ENCODE data around the gene NXNL2.

Gene NXNL2

GRCh38 chr9:88578121-88579049, 43.4 kb downstream of the NXNL2 start:
- no peak overlapping the region for H3K4me3 ChIP-seq (ENCODE audit: severe bottlenecking)
- H3K27me3 ChIP-seq (ENCODE audit: insufficient read depth, poor library complexity, severe bottlenecking): no peaks in the 10 kb centered on the region
- no peaks in the 10 kb centered on the region for H3K36me3 ChIP-seq (ENCODE audit: low read depth)
- ATAC-seq (ENCODE audit: low read depth): peak; percentile 85
- no peak for DNase-seq (ENCODE audit: low spot score)
- no peaks in the 10 kb centered on the region for H3K9me3 ChIP-seq (ENCODE audit: severe bottlenecking)
- peak; percentile 97 for TF ChIP-seq CTCF (IDR thresholded peaks at IDR 0.05; ENCODE audit: poor library complexity, severe bottlenecking)
- no peaks in the 10 kb centered on the region for H3K4me1 ChIP-seq (ENCODE audit: insufficient read depth, poor library complexity, severe bottlenecking)
- H3K27ac ChIP-seq (ENCODE audit: poor library complexity, severe bottlenecking): no peak overlapping the region

GRCh38 chr9:88579050-88579715, 44.2 kb downstream of the NXNL2 start:
- TF ChIP-seq CTCF (IDR thresholded peaks at IDR 0.05; ENCODE audit: poor library complexity, severe bottlenecking): no peak
- Histone ChIP-seq H3K4me3 (ENCODE audit: severe bottlenecking) (no peak overlapping the region), H3K9me3 (ENCODE audit: severe bottlenecking) (no peaks in the 10 kb centered on the region), H3K4me1 (ENCODE audit: insufficient read depth, poor library complexity, severe bottlenecking) (peaks cover 4% of the 10 kb centered on the region), H3K27ac (ENCODE audit: poor library complexity, severe bottlenecking) (no peak overlapping the region), H3K27me3 (ENCODE audit: insufficient read depth, poor library complexity, severe bottlenecking) (no peaks in the 10 kb centered on the region), H3K36me3 (ENCODE audit: low read depth) (no peaks in the 10 kb centered on the region)
- ATAC-seq (ENCODE audit: low read depth) (no peak), DNase-seq (ENCODE audit: low spot score) (no peak)

GRCh38 chr9:88580961-88581360, 46.0 kb downstream of the NXNL2 start:
- H3K36me3 ChIP-seq (ENCODE audit: low read depth): no peaks in the 10 kb centered on the region
- no peak for TF ChIP-seq CTCF (IDR thresholded peaks at IDR 0.05; ENCODE audit: poor library complexity, severe bottlenecking)
- H3K27me3 ChIP-seq (ENCODE audit: insufficient read depth, poor library complexity, severe bottlenecking): no peaks in the 10 kb centered on the region
- H3K4me1 ChIP-seq (ENCODE audit: insufficient read depth, poor library complexity, severe bottlenecking): peaks cover 7% of the 10 kb centered on the region
- H3K4me3 ChIP-seq (ENCODE audit: severe bottlenecking): no peak overlapping the region
- DNase-seq (ENCODE audit: low spot score) (no peak), ATAC-seq (ENCODE audit: low read depth) (0 out of 3 replicates have a peak, but pooled peaks have one; percentile 19)
- H3K27ac ChIP-seq (ENCODE audit: poor library complexity, severe bottlenecking): no peak overlapping the region
- H3K9me3 ChIP-seq (ENCODE audit: severe bottlenecking): no peaks in the 10 kb centered on the region

GRCh38 chr9:88583901-88584596, 49.1 kb downstream of the NXNL2 start:
- DNase-seq (ENCODE audit: low spot score): no peak
- peak overlapping the region; percentile 17 for H3K27ac ChIP-seq (ENCODE audit: poor library complexity, severe bottlenecking)
- no peaks in the 10 kb centered on the region for H3K27me3 ChIP-seq (ENCODE audit: insufficient read depth, poor library complexity, severe bottlenecking)
- peak; percentile 54; the same call in 2 of the 3 replicates for ATAC-seq (ENCODE audit: low read depth)
- no peaks in the 10 kb centered on the region for H3K9me3 ChIP-seq (ENCODE audit: severe bottlenecking)
- H3K4me1 ChIP-seq (ENCODE audit: insufficient read depth, poor library complexity, severe bottlenecking): peaks cover 7% of the 10 kb centered on the region
- TF ChIP-seq CTCF (IDR thresholded peaks at IDR 0.05; ENCODE audit: poor library complexity, severe bottlenecking): no peak
- H3K36me3 ChIP-seq (ENCODE audit: low read depth): no peaks in the 10 kb centered on the region
- no peak overlapping the region for H3K4me3 ChIP-seq (ENCODE audit: severe bottlenecking)

Measured in RWPE2 (cell line).